Esophagus muscularis mucosa (tissue), 4 donors: ENCODE data around the gene TAF3. TPM values are rescaled to one million over a fixed set of nuclear protein-coding genes. Genes with fewer than 3 reads are reported as not detected.

ENCODE experiments used
- DNase-seq: peaks from one replicate; pipeline ENCODE4 v3.0.0-alpha.2; 2017; ENCODE audit errors: extremely low spot score
- H3K27ac ChIP-seq, 4 donors: fragments of 200-600 bp; sonication (generic); replicated peaks in 1 of 4; 1 replicate in 3 of 4; 2 replicates in 1 of 4; pipeline ENCODE4 v1.5.1; 2016 to 2019; ENCODE audit warnings: mild to moderate bottlenecking in 1 of 4
- H3K27me3 ChIP-seq, 4 donors: fragments of 200-600 bp; sonication (generic); one replicate each; pipeline versions ENCODE4 v1.5.1 to v1.6.0; 2016 to 2019
- H3K36me3 ChIP-seq, 4 donors: fragments of 200-600 bp; sonication (generic); one replicate each; pipeline ENCODE4 v1.5.1; 2016 to 2019
- H3K4me1 ChIP-seq, 4 donors: fragments of 200-600 bp; sonication (generic); one replicate each; pipeline ENCODE4 v1.5.1; 2016 to 2019
- H3K4me3 ChIP-seq, 4 donors: fragments of 200-600 bp; sonication (generic); 1 replicate in 2 of 4; 2 replicates in 2 of 4; pipeline ENCODE4 v1.5.1; 2016 to 2019; ENCODE audit warnings: mild to moderate bottlenecking in 4 of 4, moderate library complexity in 1 of 4
- H3K9me3 ChIP-seq, 4 donors: fragments of 200-600 bp; sonication (generic); 1 replicate in 3 of 4; 2 replicates in 1 of 4; pipeline ENCODE4 v1.5.1; 2016 to 2019
- CTCF ChIP-seq, 3 experiments: fragments of 200-600 bp in 2 of 3; fragments of 450-650 bp in 1 of 3; sonication (generic) in 2 of 3; IDR thresholded peaks; one replicate each; pipeline ENCODE4 v1.5.1; 2017 to 2019; ENCODE audit warnings: antibody characterized with exemption in 3 of 3, mild to moderate bottlenecking in 2 of 3, moderate library complexity in 1 of 3
- EP300 ChIP-seq: sonication (generic); formaldehyde crosslinking; IDR thresholded peaks from one replicate; pipeline ENCODE4 v1.6.1; 2017; ENCODE audit warnings: antibody characterized with exemption
- POLR2A ChIP-seq: fragments of 450-650 bp; IDR thresholded peaks from one replicate; pipeline ENCODE4 v1.6.1; 2017; ENCODE audit warnings: antibody characterized with exemption, moderate library complexity, mild to moderate bottlenecking, low read depth
- POLR2AphosphoS5 ChIP-seq, 2 donors: sonication (generic); formaldehyde crosslinking; IDR thresholded peaks; one replicate each; pipeline ENCODE4 v1.6.1; 2017; ENCODE audit warnings: antibody characterized with exemption in 2 of 2
- WGBS: methylation state at CpG from one replicate; pipeline ENCODE4 v1.1.5; 2018; 5-methylcytosine and 5-hydroxymethylcytosine counted together
- intact Hi-C: fragments of 100-400 bp; cut with DNase I; formaldehyde crosslinking; loops from one replicate; pipeline ENCODE4 v1.15.1; 2023
- total RNA-seq, 4 donors: library from RNA; depleted of rRNA; stranded (reverse); fragments of >200 nt; gene quantifications; one replicate each; pipeline versions ENCODE4 v1.1.0 to v1.2.1, GENCODE V29; 2016

The TAF3 gene
- total RNA-seq, 4 donors from 2014 or later: 8.8 to 11.2 (median 10.7) TPM

GRCh38 chr10:8056871-8057331, 238.6 kb downstream of the TAF3 start:
- Histone ChIP-seq H3K27me3 (peaks cover 0 to 98% (median 57%) of the 10 kb centered on the region in 4 donors), H3K36me3 (no peaks in the 10 kb centered on the region), H3K27ac (no peak overlapping the region), H3K9me3 (no peaks in the 10 kb centered on the region), H3K4me1 (peaks cover 30 to 57% (median 46%) of the 10 kb centered on the region in 4 donors), H3K4me3 (peak overlapping the region in 2 of 4 donors; percentile 5 to 11)
- WGBS: 76% methylated on average over 13 of the region's 13 CpGs
- TF ChIP-seq POLR2AphosphoS5 (IDR thresholded peaks at IDR 0.05) (no peak), POLR2A (no peak), EP300 (no peak), CTCF (IDR thresholded peaks at IDR 0.05) (no peak)
- intact Hi-C loops: no loop called here
- no peak for DNase-seq

GRCh38 chr10:8057636-8058273, 239.4 kb downstream of the TAF3 start:
- TF ChIP-seq CTCF (IDR thresholded peaks at IDR 0.05) (no peak), POLR2A (no peak), POLR2AphosphoS5 (IDR thresholded peaks at IDR 0.05) (no peak), EP300 (no peak)
- Histone ChIP-seq H3K27ac (no peak overlapping the region), H3K4me1 (peaks cover 22 to 49% (median 37%) of the 10 kb centered on the region in 4 donors), H3K36me3 (no peaks in the 10 kb centered on the region), H3K27me3 (peaks cover 0 to 98% (median 49%) of the 10 kb centered on the region in 4 donors), H3K4me3 (no peak overlapping the region), H3K9me3 (no peaks in the 10 kb centered on the region)
- 77% methylated on average over 14 of the region's 15 CpGs for WGBS
- DNase-seq: no peak
- intact Hi-C loops: no loop called here

GRCh38 chr10:8058274-8059111, 240.2 kb downstream of the TAF3 start:
- Histone ChIP-seq H3K27me3 (peaks cover 0 to 98% (median 42%) of the 10 kb centered on the region in 4 donors), H3K4me3 (no peak overlapping the region), H3K4me1 (peaks cover 14 to 41% (median 30%) of the 10 kb centered on the region in 4 donors), H3K27ac (no peak overlapping the region), H3K36me3 (no peaks in the 10 kb centered on the region), H3K9me3 (no peaks in the 10 kb centered on the region)
- no peak for DNase-seq
- 72% methylated on average over 30 of the region's 45 CpGs for WGBS
- intact Hi-C loops: no loop called here
- TF ChIP-seq EP300 (no peak), CTCF (IDR thresholded peaks at IDR 0.05) (no peak), POLR2AphosphoS5 (IDR thresholded peaks at IDR 0.05) (no peak), POLR2A (no peak)

- 57% methylated on average over 16 of the region's 16 CpGs for WGBS
- H3K4me1 ChIP-seq: peaks cover 9 to 33% (median 21%) of the 10 kb centered on the region in 4 donors
These were observed 241.1 kb downstream of the TAF3 start for GRCh38 chr10:8059191-8059936.

More at GRCh38 chr10:8059191-8059936, 241.1 kb downstream of the TAF3 start:
- Histone ChIP-seq H3K9me3 (no peaks in the 10 kb centered on the region), H3K36me3 (no peaks in the 10 kb centered on the region), H3K27ac (no peak overlapping the region), H3K27me3 (peaks cover 0 to 97% (median 36%) of the 10 kb centered on the region in 4 donors), H3K4me3 (no peak overlapping the region)
- DNase-seq: no peak
- intact Hi-C loops: no loop called here
- TF ChIP-seq EP300: no peak
- TF ChIP-seq POLR2AphosphoS5 (IDR thresholded peaks at IDR 0.05): no peak
- TF ChIP-seq POLR2A: no peak
- TF ChIP-seq CTCF (IDR thresholded peaks at IDR 0.05): no peak
